Measurements from ENCODE around the gene SPATA46.

Gene SPATA46

DNA sequence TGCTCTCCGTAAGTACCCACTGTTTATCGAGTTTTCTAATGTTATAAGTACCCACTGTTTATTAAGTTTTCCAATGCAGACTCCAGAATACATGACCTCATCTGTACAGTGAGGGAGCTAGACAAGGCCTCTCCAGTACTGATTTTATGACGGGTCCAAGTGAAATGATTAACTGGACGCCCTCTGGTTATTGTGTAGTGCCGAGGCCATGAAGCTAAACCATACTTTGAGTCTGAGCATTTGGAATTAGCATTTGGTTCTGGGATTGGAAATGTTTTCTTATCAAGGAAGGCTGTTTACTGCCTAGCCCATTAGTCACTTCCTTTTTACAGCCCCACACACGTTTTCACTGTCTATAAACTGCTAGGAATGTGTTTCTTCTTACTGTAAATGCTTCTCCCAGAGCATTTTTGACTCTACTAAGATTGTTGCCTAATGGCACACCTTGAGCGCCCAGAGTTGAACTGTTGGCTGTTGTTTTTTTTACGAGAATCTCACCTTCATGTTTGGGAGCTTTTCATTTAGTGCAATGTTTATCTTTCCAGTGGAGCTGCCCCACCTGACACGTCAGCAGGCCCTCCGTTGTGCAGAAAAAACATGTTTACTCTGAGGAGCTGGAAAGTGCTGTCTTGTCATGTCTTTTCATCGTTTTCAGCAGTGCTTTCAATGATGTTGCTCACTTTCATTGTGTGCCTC, 26.9 kb downstream of the SPATA46 start:
- H3K4me3 ChIP-seq (ENCODE audit: control insufficient read depth, low read depth, low read length) = no peak overlapping the region
- DNase-seq (ENCODE audit: low read depth) = peak; percentile 41
- TF ChIP-seq CTCF (conservative IDR thresholded peaks at IDR 0.05; ENCODE audit: control insufficient read depth, insufficient read depth, low read depth, low read length) = no peak

- no peak overlapping the region for H3K4me3 ChIP-seq (ENCODE audit: control insufficient read depth, low read depth, low read length)
- DNase-seq (ENCODE audit: low read depth) = no peak
- TF ChIP-seq CTCF (conservative IDR thresholded peaks at IDR 0.05; ENCODE audit: control insufficient read depth, insufficient read depth, low read depth, low read length) = no peak
Measured at GRCh38 chr1:162347281-162347680, 29.4 kb downstream of the SPATA46 start.

DNA sequence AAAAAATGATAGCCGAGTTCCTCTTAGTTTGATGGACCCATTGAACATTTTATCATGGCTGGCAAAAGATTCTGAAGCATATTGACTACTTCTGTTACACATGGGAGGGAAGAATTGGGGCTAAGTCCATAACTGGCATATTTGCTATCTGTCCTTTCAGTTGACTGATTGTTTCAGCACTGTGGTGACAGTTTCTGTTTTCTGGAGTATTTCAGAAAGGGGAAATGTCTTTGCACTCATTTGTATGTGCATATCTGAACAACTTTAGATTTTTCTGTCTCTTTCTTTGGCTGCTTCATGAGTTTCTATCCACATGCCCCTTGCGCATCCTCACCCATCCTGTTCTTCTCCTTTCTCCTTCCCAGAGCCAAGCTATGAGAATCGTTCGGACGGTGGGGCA, 33.2 kb downstream of the SPATA46 start:
- no peak overlapping the region for H3K4me3 ChIP-seq (ENCODE audit: control insufficient read depth, low read depth, low read length)
- no peak for TF ChIP-seq CTCF (conservative IDR thresholded peaks at IDR 0.05; ENCODE audit: control insufficient read depth, insufficient read depth, low read depth, low read length)
- no peak for DNase-seq (ENCODE audit: low read depth)

DNA sequence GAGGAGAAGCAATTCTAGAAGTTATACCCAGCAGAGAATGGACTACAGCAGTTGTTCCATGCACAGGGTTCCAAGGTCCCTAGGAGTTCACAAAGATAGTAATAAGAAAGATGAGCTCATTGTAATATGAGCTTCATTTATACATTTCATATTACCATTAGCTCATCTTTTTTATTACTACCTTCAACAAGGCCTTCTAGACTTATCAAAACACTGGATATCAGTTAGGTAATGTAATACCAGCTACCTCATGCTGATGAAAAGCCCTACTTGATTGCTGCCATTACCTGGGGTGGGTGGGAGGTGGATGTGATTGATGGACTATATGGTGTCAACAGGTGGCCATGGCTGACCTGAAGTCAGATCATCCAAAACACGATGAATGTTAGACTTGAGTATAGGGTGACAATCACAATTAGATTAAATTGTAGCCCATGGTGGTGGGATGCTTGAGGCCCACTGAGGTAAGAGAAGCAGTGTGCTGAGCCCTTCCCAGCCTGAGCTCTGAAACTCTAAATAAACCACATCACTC, 34.1 kb downstream of the SPATA46 start:
- H3K4me3 ChIP-seq (ENCODE audit: control insufficient read depth, low read depth, low read length) = no peak overlapping the region
- no peak for DNase-seq (ENCODE audit: low read depth)
- no peak for TF ChIP-seq CTCF (conservative IDR thresholded peaks at IDR 0.05; ENCODE audit: control insufficient read depth, insufficient read depth, low read depth, low read length)

GRCh38 chr1:162336621-162337285, 39.9 kb downstream of the SPATA46 start:
- H3K4me3 ChIP-seq (ENCODE audit: control insufficient read depth, low read depth, low read length) = no peak overlapping the region
- no peak for TF ChIP-seq CTCF (conservative IDR thresholded peaks at IDR 0.05; ENCODE audit: control insufficient read depth, insufficient read depth, low read depth, low read length)
- DNase-seq (ENCODE audit: low read depth) = no peak

- no peak for DNase-seq (ENCODE audit: low read depth)
- H3K4me3 ChIP-seq (ENCODE audit: control insufficient read depth, low read depth, low read length) = no peak overlapping the region
- TF ChIP-seq CTCF (conservative IDR thresholded peaks at IDR 0.05; ENCODE audit: control insufficient read depth, insufficient read depth, low read depth, low read length) = no peak
Measured at GRCh38 chr1:162335126-162335525, 41.5 kb downstream of the SPATA46 start.
